HPDE6-E6E7 (cell line): ENCODE measurements around the gene NT5C3A.
"Not testable (repeated sequence)": the region's sequence is repeated elsewhere in the genome, so short reads cannot be mapped to it uniquely, and the experiment has no call there.

Experiments
- DNase-seq: peaks from one replicate; pipeline ENCODE4 v3.0.0; 2011; ENCODE audit warnings: missing footprints; ENCODE audit errors: extremely low spot score

The NT5C3A gene

GRCh38 chr7:33062023-33062781, at the start of gene NT5C3A:
TSS of gene NT5C3A (minus strand) at chr7:33062776. CDS start at chr7:33062705, 71 bp downstream.
- peak; percentile 26 for DNase-seq

- no peak for DNase-seq
These were observed 49.0 kb upstream of the NT5C3A start for GRCh38 chr7:33111614-33112013.

GRCh38 chr7:33109758-33110238, 47.2 kb upstream of the NT5C3A start:
- no peak for DNase-seq

GRCh38 chr7:33109005-33109757, 46.6 kb upstream of the NT5C3A start, which contains the start of gene RP9:
TSS of gene RP9 (minus strand) at chr7:33109404. CDS start at chr7:33109372, 32 bp downstream.
- DNase-seq = peak; percentile 48

- peak; percentile 16 for DNase-seq
These were observed 46.0 kb upstream of the NT5C3A start for GRCh38 chr7:33108554-33109004.

- DNase-seq = no peak
These were observed 44.8 kb upstream of the NT5C3A start for GRCh38 chr7:33107136-33108066.

GRCh38 chr7:33101906-33102305, 39.3 kb upstream of the NT5C3A start:
- DNase-seq = no peak

GRCh38 chr7:33100770-33101169, 38.2 kb upstream of the NT5C3A start:
- DNase-seq = no peak

- DNase-seq = no peak
These were observed 36.8 kb upstream of the NT5C3A start for GRCh38 chr7:33099154-33099940.

- not testable (repeated sequence) for DNase-seq
These were observed 32.2 kb upstream of the NT5C3A start for GRCh38 chr7:33094745-33095275.

- DNase-seq = no peak
These were observed 30.7 kb upstream of the NT5C3A start for GRCh38 chr7:33093266-33093665.

- no peak for DNase-seq
These were observed 29.1 kb upstream of the NT5C3A start for GRCh38 chr7:33091641-33092191.

- DNase-seq = no peak
These were observed 28.5 kb upstream of the NT5C3A start for GRCh38 chr7:33091111-33091531.

GRCh38 chr7:33089142-33089541, 26.6 kb upstream of the NT5C3A start:
- DNase-seq = no peak

GRCh38 chr7:33087858-33088257, 25.3 kb upstream of the NT5C3A start:
- no peak for DNase-seq

- DNase-seq = no peak
These were observed 24.8 kb upstream of the NT5C3A start for GRCh38 chr7:33087356-33087755.

GRCh38 chr7:33079763-33080690, 17.5 kb upstream of the NT5C3A start:
- no peak for DNase-seq

GRCh38 chr7:33079096-33079495, 16.5 kb upstream of the NT5C3A start:
- no peak for DNase-seq

GRCh38 chr7:33076737-33077136, 14.2 kb upstream of the NT5C3A start:
- DNase-seq = no peak
